ENCODE data around the gene ZNF524.
A peak's percentile ranks its signal among the peaks of the same experiment; 100 is the strongest.
"Not testable (repeated sequence)": the region's sequence is repeated elsewhere in the genome, so short reads cannot be mapped to it uniquely, and the experiment has no call there.

Gene ZNF524, protein sequence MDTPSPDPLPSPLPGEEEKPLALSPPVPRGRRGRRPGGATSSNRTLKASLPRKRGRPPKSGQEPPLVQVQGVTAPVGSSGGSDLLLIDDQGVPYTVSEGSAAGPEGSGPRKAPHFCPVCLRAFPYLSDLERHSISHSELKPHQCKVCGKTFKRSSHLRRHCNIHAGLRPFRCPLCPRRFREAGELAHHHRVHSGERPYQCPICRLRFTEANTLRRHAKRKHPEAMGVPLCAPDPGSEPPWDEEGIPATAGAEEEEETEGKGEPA

DNA sequence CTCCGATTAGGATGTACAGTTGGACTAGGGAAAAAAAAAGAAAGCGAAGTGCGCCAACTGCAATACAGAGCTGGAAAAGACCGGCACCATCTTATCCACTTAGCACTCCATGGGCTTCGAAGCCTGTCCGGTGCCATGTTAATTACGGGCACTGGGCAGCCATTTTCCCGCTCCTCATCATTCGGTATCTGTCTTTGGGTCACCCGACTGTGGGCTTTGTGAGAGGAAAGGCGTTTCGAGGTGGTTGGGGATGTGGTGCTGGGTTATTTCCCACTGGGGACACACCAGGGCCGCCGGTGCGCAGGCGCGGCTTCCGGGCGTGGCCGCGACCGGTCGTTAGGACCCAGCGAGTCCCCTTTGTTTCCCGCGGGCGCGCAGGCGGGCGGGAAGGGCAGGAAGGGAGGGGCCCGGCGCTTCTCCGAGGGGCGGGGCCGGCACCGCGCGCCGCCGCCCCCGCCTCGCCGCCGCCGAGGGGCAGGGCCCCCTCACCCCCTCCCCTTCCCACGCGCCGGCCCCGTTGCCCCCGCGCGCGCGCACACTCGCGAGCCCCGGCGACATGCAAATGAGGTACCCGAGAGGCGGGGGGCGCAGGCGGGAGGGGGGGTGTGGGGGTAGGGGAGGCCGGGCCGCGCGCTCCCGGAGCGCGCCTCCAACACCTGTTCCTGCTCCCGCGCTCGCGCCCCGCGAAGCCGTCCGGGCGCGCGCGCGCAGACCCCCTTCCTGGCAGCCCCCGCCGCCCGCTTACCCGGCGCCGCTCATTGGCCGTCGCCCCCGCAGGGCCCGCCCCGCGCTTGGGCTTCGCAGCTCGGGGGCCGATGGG lies at the start of gene ZNF524:
Gene ZNF524 (plus strand): TSS at position 447 of the 820 bp plus-strand sequence. CDS start 1,825 bp downstream, outside the sequence.
- H3K36me3 Mint-ChIP-seq (ENCODE audit: low read depth), result peaks cover 22% of the 10 kb centered on the region
- no peaks in the 10 kb centered on the region for H3K9me3 Mint-ChIP-seq
- H3K4me1 Mint-ChIP-seq (ENCODE audit: low read depth), result peaks cover 21% of the 10 kb centered on the region
- H3K27me3 Mint-ChIP-seq (ENCODE audit: low read depth), result no peaks in the 10 kb centered on the region
- peak within 1 kb of the TSS; percentile 92 for H3K4me3 Mint-ChIP-seq
- H3K27ac Mint-ChIP-seq, result peak within 1 kb of the TSS; percentile 97

DNA sequence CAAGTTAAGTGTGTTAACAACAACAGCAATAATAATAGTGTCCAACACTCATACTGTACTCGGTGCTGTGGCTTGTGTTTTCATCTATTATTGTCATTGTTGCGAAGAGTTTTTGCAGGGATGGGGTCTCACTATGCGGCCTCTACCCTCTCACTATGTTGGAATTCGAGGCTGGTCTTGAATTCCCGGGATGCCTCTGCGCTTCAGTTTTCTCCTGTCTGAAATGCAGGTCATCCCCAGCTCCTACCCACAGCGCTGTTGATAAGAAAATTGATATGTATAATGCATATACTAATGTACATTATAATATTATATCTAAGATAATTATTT lies 49.8 kb upstream of the ZNF524 start:
- H3K36me3 Mint-ChIP-seq (ENCODE audit: low read depth), result no peaks in the 10 kb centered on the region
- peaks cover 10% of the 10 kb centered on the region for H3K27me3 Mint-ChIP-seq (ENCODE audit: low read depth)
- no peaks in the 10 kb centered on the region for H3K9me3 Mint-ChIP-seq
- H3K4me3 Mint-ChIP-seq, result no peak overlapping the region
- peaks cover 3% of the 10 kb centered on the region for H3K4me1 Mint-ChIP-seq (ENCODE audit: low read depth)
- no peak overlapping the region for H3K27ac Mint-ChIP-seq

GRCh38 chr19:55552206-55552605 lies 47.9 kb upstream of the ZNF524 start:
- Mint-ChIP-seq H3K27ac (no peak overlapping the region), H3K4me3 (no peak overlapping the region), H3K27me3 (ENCODE audit: low read depth) (peaks cover 10% of the 10 kb centered on the region), H3K4me1 (ENCODE audit: low read depth) (peaks cover 3% of the 10 kb centered on the region), H3K9me3 (no peaks in the 10 kb centered on the region), H3K36me3 (ENCODE audit: low read depth) (no peaks in the 10 kb centered on the region)

DNA sequence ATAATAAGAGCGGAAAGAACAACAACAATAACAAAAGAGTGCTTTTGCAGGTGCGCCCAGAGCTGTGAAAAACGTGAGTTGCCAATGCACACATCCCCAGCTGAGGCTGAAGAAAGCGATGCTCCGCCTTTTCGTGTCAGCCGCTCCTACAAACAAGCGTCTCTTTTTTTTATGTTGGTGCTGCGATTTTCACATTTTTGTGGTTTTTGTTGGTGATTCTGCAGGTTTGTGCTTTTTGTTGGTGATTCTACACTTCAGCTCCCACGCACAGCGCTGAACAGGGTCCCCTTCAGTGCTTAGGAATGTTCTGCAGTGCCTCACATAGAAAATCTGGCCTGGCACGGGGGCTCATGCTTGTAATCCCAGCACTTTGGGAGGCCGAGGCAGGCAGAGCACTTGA lies 47.5 kb upstream of the ZNF524 start:
- Mint-ChIP-seq H3K27me3 (ENCODE audit: low read depth) (peaks cover 5% of the 10 kb centered on the region), H3K9me3 (no peaks in the 10 kb centered on the region), H3K27ac (no peak overlapping the region), H3K36me3 (ENCODE audit: low read depth) (no peaks in the 10 kb centered on the region), H3K4me1 (ENCODE audit: low read depth) (peaks cover 3% of the 10 kb centered on the region), H3K4me3 (no peak overlapping the region)

DNA sequence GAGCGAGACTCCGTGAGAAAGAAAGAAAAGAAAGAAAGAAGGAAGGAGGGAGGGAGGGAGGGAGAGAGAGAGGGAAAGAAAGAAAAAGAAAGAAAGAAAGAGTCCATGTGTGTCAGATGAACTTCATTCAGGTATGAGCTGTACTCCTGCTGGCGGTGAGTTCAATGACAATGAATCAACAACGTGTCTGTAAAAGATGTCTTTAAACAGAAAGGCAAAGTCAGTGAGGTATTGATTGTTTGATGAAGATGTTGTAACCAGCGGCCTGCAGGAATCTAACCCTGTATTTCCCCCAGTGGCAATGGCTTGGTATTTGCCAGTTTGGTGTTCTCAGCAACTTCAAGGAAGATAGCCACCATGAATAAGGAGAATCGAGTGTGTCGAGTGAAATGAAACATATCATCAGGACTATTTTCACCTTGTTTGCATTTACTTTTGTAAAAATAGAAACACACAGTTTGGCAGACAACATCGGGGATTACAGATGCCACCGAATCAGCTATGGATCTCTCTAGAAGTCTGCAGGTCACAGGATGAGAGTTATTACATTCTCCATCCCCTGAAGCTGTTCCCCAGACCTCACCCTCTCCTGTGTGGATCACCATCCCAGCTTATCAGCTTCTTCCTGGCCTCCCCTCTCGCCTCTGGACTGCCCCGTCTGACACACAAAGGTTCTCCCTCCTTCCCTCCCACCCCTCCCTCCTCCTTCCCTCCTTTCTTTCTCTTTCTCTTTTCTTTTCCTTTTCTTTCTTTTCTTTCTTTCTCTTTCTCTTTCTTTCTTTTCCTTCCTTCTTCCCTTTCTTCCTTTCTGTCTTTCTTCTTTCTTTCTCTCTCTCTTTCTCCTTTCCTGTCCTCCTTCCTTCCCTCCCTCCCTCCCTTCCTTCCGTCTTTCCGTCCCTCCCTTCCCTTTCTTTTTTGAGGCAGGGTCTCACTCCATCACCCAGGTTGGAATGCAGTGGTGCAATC lies 46.6 kb upstream of the ZNF524 start:
- Mint-ChIP-seq H3K4me1 (ENCODE audit: low read depth) (peaks cover 3% of the 10 kb centered on the region), H3K4me3 (no peak overlapping the region), H3K36me3 (ENCODE audit: low read depth) (no peaks in the 10 kb centered on the region), H3K27me3 (ENCODE audit: low read depth) (no peaks in the 10 kb centered on the region), H3K9me3 (no peaks in the 10 kb centered on the region), H3K27ac (no peak overlapping the region)

- Mint-ChIP-seq H3K27me3 (ENCODE audit: low read depth) (no peaks in the 10 kb centered on the region), H3K9me3 (no peaks in the 10 kb centered on the region), H3K36me3 (ENCODE audit: low read depth) (no peaks in the 10 kb centered on the region), H3K4me3 (no peak overlapping the region), H3K4me1 (ENCODE audit: low read depth) (peaks cover 3% of the 10 kb centered on the region), H3K27ac (no peak overlapping the region)
Observed at GRCh38 chr19:55554302-55554701, 45.8 kb upstream of the ZNF524 start.

- Mint-ChIP-seq H3K9me3 (no peaks in the 10 kb centered on the region), H3K4me1 (ENCODE audit: low read depth) (peaks cover 3% of the 10 kb centered on the region), H3K27ac (no peak overlapping the region), H3K36me3 (ENCODE audit: low read depth) (no peaks in the 10 kb centered on the region), H3K27me3 (ENCODE audit: low read depth) (no peaks in the 10 kb centered on the region), H3K4me3 (no peak overlapping the region)
Observed at GRCh38 chr19:55554741-55555152, 45.3 kb upstream of the ZNF524 start.

GRCh38 chr19:55559684-55560083 lies 40.4 kb upstream of the ZNF524 start:
- Mint-ChIP-seq H3K4me3 (no peak overlapping the region), H3K27ac (no peak overlapping the region), H3K4me1 (ENCODE audit: low read depth) (no peaks in the 10 kb centered on the region), H3K27me3 (ENCODE audit: low read depth) (peaks cover 9% of the 10 kb centered on the region), H3K36me3 (ENCODE audit: low read depth) (no peaks in the 10 kb centered on the region), H3K9me3 (peaks cover 5% of the 10 kb centered on the region)

DNA sequence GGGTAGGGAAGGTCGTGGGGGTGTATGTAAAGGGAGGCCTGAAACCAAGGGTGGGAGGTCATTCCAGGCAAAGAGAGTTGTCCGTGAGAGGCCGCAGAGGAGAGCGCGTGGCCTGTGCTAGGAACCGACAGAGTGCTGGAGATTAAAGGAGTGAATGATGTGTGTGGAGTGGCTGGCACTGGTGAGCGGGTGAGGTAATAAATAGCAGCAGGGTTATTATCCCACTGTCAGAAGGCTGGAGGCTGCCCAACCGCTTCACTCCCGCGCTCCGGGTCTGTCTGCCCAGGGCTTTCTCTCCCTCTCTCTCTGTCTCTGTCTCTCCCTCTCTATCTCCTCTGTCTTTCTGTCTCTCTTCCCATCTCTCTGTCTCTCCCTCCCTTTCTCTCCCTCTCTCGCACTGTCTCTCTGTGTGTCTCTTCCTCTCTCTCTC lies 36.8 kb upstream of the ZNF524 start:
- Mint-ChIP-seq H3K27ac (no peak overlapping the region), H3K36me3 (ENCODE audit: low read depth) (no peaks in the 10 kb centered on the region), H3K4me3 (no peak overlapping the region), H3K4me1 (ENCODE audit: low read depth) (no peaks in the 10 kb centered on the region), H3K27me3 (ENCODE audit: low read depth) (peaks cover 9% of the 10 kb centered on the region), H3K9me3 (peaks cover 5% of the 10 kb centered on the region)

GRCh38 chr19:55566823-55567222 lies 33.3 kb upstream of the ZNF524 start:
- Mint-ChIP-seq H3K9me3 (no peaks in the 10 kb centered on the region), H3K27ac (no peak overlapping the region), H3K27me3 (ENCODE audit: low read depth) (no peaks in the 10 kb centered on the region), H3K4me3 (no peak overlapping the region), H3K36me3 (ENCODE audit: low read depth) (no peaks in the 10 kb centered on the region), H3K4me1 (ENCODE audit: low read depth) (no peaks in the 10 kb centered on the region)

DNA sequence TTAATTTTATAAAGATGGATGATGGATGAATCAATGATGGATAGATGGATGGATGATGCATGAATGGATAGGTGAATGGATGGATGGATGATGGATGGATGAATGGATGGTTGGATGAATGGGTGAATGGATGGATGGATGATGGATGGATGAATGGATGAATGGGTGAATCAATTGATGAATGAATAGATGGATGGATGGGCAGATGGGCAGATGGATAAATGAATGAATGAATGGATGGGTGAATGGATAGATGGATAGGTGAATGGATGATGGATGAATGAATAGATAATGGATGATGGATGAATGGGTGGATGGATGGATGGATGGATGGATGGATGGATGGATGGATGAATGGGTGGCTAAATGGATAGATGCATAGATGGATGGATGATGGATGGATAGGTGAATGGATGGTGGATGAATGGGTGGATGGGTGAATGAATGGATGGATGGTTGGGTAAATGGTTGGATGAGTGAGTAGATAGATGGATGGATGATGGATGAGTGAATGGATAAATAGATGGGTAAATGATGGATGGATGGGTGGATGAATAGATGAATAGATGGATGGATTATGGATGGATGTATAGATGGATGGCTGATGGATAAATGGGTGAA lies 32.3 kb upstream of the ZNF524 start:
- Mint-ChIP-seq H3K27ac (no peak overlapping the region), H3K4me3 (no peak overlapping the region), H3K4me1 (ENCODE audit: low read depth) (no peaks in the 10 kb centered on the region)

GRCh38 chr19:55569477-55569876 lies 30.6 kb upstream of the ZNF524 start:
- not testable (repeated sequence) for H3K27ac Mint-ChIP-seq; H3K36me3 Mint-ChIP-seq (ENCODE audit: low read depth); H3K4me1 Mint-ChIP-seq (ENCODE audit: low read depth); H3K9me3 Mint-ChIP-seq; H3K27me3 Mint-ChIP-seq (ENCODE audit: low read depth); H3K4me3 Mint-ChIP-seq

More for the DNA sequence above, 32.3 kb upstream of the ZNF524 start:
- no peaks in the 10 kb centered on the region for H3K9me3 Mint-ChIP-seq
- H3K36me3 Mint-ChIP-seq (ENCODE audit: low read depth), result no peaks in the 10 kb centered on the region
- no peaks in the 10 kb centered on the region for H3K27me3 Mint-ChIP-seq (ENCODE audit: low read depth)

DNA sequence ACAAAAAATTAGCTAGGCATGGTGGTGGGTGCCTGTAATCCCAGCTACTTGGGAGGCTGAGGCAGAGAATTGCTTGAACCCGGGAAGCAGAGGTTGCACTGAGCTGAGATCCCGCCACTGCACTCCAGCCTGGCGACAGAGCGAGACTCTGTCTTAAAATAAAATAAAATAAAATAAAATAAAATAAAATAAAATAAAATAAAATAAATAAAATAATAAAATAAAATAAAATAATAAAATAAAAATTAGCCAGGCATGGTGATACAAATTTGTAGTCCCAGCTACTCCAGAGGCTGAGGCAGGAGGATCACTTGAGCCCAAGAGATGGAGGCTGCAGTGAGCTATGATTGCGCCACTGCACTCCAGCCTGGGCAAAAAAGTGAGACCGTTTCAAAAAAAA lies 26.2 kb upstream of the ZNF524 start:
- not testable (repeated sequence) for H3K4me3 Mint-ChIP-seq; H3K27me3 Mint-ChIP-seq (ENCODE audit: low read depth); H3K4me1 Mint-ChIP-seq (ENCODE audit: low read depth); H3K27ac Mint-ChIP-seq; H3K9me3 Mint-ChIP-seq; H3K36me3 Mint-ChIP-seq (ENCODE audit: low read depth)

DNA sequence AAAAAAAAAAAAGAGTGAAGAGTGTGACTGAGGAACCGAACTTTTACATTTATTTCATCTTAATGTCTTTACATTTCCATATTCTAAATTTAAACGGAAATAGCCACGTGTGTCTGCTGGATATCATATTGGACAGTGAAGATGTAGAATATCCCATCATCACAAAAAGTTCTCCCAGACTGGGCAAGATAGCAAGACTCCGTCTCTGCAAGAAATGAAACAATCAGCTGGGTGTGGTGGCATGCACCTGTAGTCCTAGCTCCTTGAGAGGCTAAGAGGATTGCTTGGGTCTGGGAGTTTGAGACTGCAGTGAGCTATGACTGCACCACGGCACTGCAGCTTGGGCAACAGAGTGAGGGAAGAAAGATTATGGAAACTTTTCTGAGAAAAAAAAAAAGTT lies 23.3 kb upstream of the ZNF524 start:
- peaks cover 13% of the 10 kb centered on the region for H3K4me1 Mint-ChIP-seq (ENCODE audit: low read depth)
- H3K36me3 Mint-ChIP-seq (ENCODE audit: low read depth), result peaks cover 11% of the 10 kb centered on the region
- H3K27me3 Mint-ChIP-seq (ENCODE audit: low read depth), result no peaks in the 10 kb centered on the region
- no peaks in the 10 kb centered on the region for H3K9me3 Mint-ChIP-seq
- peak overlapping the region; percentile 17 for H3K27ac Mint-ChIP-seq
- peak overlapping the region; percentile 29 for H3K4me3 Mint-ChIP-seq
